Natural killer cell treated with Interleukin-12 subunit alpha and Interleukin-12 subunit beta and Interleukin-15 and Interleukin-18, amount 100 ng/mL, for 72 hours (primary cell): ENCODE results near the gene SLC35A2. TPM values are rescaled to one million over a fixed set of nuclear protein-coding genes. Genes with fewer than 3 reads are reported as not detected.
A peak's percentile ranks its signal among the peaks of the same experiment; 100 is the strongest.

ENCODE experiments used
- ATAC-seq, 2 donors: fragments of 150-1000 bp; cut with Tn5 transposase in 1 of 2; sonication (Bioruptor Pico), chemical (Tn5 transposase) in 1 of 2; 2 replicates each; pipeline ENCODE4 v1.10.0; 2021
- DNase-seq: peaks from one replicate; pipeline ENCODE4 v3.0.0; 2022; ENCODE audit warnings: low spot score
- H3K27ac Mint-ChIP-seq, 2 donors: 1 replicate in 1 of 2; 2 replicates in 1 of 2; pipeline ENCODE4 v1.8.0; 2022; ENCODE audit warnings: mixed read lengths in 2 of 2, mild to moderate bottlenecking in 1 of 2, moderate library complexity in 1 of 2
- H3K27me3 Mint-ChIP-seq, 2 donors: 1 replicate in 1 of 2; 2 replicates in 1 of 2; pipeline ENCODE4 v1.8.0; 2022; ENCODE audit warnings: mixed read lengths in 2 of 2
- H3K36me3 Mint-ChIP-seq: one replicate; pipeline ENCODE4 v1.8.0; 2022; ENCODE audit warnings: mixed read lengths
- H3K4me1 Mint-ChIP-seq, 2 donors: 1 replicate in 1 of 2; 2 replicates in 1 of 2; pipeline ENCODE4 v1.8.0; 2022; ENCODE audit warnings: low read depth in 2 of 2, mixed read lengths in 2 of 2, mild to moderate bottlenecking in 1 of 2
- H3K4me3 Mint-ChIP-seq: one replicate; pipeline ENCODE4 v1.8.0; 2022; ENCODE audit warnings: mixed read lengths
- H3K9me3 Mint-ChIP-seq: 2 replicates; pipeline ENCODE4 v1.8.0; 2022; ENCODE audit warnings: mixed read lengths
- total RNA-seq, 2 donors: library from RNA; stranded (reverse); gene quantifications; one replicate each; pipeline ENCODE4 v1.2.3, GENCODE V29; 2022

SLC35A2 gene
- total RNA-seq, 2 donors from 2014 or later = 25.5 to 26.9 TPM

DNA sequence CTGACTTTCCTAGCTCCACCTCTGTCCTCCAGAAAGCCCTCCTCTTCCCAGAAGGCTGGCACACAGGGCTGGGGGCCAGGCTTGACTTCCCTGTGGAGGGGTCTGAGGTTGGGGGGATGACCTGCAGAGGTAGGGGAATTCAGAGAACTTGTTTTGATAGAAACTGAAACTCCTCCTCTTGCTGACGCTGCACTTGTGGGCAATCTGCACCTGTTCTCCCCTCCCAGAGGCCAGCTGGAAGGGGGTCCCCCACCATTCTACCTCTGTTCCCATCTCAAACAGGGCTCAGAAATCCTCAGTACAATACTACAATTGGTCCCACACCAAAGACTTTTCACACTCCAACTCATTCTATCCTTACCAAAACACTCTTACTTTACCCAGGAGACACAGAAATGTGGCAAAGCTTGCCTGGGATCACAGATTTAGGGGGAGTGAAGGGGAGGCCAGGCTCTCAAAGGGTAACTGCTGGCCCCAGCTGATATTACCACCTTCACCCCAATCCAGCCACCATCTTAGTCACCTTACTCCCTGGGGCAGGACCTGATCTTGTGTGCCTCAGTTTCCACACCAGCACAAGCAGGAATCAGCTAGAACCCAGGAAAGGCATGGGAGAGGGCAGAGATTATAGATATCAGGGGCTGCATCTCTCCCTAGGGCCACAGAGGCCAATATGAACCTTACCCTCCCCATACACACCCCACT is 27.4 kb upstream of the SLC35A2 start:
- ATAC-seq = peak; percentile 10 to 21
- Mint-ChIP-seq H3K4me3 (peak overlapping the region; percentile 86), H3K4me1 (peaks cover 91% of the 10 kb centered on the region in 2 donors), H3K27ac (peak overlapping the region; percentile 94 to 96), H3K27me3 (no peaks in the 10 kb centered on the region), H3K9me3 (no peaks in the 10 kb centered on the region), H3K36me3 (peaks cover 19% of the 10 kb centered on the region)
- DNase-seq = peak; percentile 83

DNA sequence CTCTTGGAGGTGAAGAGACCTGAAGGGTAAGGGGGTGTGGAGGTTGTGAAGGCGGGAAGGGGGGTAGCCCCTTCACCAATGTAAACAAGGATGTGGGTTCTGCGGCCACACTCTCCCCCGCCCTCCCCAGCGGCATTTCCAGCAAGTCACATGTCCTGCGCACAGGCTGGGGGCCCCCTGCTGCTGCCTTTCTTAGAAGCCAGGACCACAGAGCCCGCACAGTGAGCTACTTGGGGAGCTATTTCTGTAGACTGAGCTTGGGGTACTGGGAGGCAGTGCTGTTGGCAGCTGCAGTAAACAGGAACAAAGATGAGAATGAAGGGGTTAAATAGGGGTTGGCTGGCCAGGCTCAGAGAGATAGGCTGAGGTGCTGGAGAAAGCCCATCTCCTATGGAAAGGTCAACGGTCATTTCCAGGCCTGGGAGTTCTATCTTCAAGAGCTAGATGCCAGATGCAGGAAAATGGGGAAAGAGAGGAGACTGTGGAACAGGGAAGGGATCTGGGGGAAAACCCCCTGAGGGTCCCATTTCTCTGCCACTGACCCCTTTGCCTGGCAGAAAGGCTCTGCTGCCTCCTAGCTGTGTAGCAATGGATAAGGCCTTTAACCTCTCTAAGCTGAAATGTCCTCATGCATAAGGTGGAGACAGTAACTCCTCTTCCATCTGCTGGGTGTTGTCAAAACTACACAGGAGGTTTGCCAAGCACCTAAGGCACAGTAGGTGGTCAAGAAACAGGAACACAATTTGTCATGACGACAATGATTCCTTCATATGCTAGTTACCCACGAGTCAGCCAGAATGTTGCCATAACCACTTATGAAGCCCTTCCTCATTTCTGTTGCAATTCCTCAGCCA is 25.8 kb upstream of the SLC35A2 start:
- Mint-ChIP-seq H3K27me3 (no peaks in the 10 kb centered on the region), H3K36me3 (peaks cover 11% of the 10 kb centered on the region), H3K27ac (peak overlapping the region; percentile 94 to 96), H3K4me1 (peaks cover 81 to 83% of the 10 kb centered on the region in 2 donors), H3K9me3 (no peaks in the 10 kb centered on the region), H3K4me3 (peak overlapping the region; percentile 86)
- DNase-seq (peak; percentile 97), ATAC-seq (peak; percentile 89)

DNA sequence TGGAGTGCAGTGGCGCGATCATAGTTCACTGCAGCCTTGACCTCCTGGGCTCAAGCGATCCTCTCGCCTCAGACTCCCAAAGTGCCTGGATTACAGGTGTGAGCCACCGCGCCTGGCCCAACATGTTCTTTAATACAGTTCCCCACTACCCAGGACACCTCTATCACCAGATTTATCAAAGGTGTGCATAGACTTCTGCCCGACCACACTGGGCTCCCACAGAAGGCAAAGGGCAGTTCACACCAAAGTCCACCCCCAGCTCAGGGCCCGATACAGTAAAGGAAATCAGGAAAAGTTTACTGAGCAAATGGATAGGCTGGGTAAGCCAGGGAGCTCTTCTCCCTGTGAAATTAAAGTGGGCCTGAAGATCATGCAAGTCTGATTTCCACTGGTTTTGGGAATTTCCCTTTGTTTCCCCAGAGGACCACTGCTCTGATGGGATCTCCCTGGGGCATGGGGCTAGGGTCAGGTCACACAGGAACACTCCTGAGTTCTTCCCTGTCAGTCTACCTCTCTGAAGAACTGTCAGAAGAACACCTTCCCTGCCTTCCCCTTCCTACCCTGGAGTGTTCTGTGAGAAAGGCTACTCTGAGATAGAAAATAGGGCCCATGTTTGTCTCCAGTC is 25.1 kb upstream of the SLC35A2 start:
- H3K9me3 Mint-ChIP-seq = no peaks in the 10 kb centered on the region
- H3K27ac Mint-ChIP-seq = peak overlapping the region; percentile 94 to 96
- H3K27me3 Mint-ChIP-seq = no peaks in the 10 kb centered on the region
- H3K36me3 Mint-ChIP-seq = peaks cover 9% of the 10 kb centered on the region
- peak; percentile 18 to 60 for ATAC-seq
- peaks cover 74 to 76% of the 10 kb centered on the region in 2 donors for H3K4me1 Mint-ChIP-seq
- DNase-seq = peak; percentile 79
- H3K4me3 Mint-ChIP-seq = peak overlapping the region; percentile 86

DNA sequence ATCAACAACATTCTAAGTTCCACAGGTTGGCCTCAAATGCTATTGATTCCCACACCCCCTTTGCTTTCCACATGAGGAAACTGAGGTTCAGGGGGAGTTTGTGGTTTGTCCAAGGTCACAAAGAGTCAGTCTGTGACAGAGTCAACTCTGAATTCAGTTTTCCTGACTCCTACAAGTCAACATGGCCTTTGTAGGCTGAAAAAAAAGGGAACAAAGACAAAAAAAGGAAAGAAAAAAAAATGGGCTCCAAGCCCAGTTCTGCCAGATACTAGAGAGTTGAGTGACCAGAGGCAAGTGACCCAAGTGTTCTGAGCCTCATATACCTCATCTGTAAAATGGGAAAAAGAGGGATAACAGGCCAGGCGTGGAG is 23.8 kb upstream of the SLC35A2 start:
- Mint-ChIP-seq H3K27me3 (no peaks in the 10 kb centered on the region), H3K4me3 (peak overlapping the region; percentile 84), H3K36me3 (peaks cover 11% of the 10 kb centered on the region), H3K27ac (peak overlapping the region; percentile 90 to 96), H3K9me3 (no peaks in the 10 kb centered on the region), H3K4me1 (peaks cover 65 to 71% of the 10 kb centered on the region in 2 donors)
- no peak for DNase-seq
- no peak for ATAC-seq

DNA sequence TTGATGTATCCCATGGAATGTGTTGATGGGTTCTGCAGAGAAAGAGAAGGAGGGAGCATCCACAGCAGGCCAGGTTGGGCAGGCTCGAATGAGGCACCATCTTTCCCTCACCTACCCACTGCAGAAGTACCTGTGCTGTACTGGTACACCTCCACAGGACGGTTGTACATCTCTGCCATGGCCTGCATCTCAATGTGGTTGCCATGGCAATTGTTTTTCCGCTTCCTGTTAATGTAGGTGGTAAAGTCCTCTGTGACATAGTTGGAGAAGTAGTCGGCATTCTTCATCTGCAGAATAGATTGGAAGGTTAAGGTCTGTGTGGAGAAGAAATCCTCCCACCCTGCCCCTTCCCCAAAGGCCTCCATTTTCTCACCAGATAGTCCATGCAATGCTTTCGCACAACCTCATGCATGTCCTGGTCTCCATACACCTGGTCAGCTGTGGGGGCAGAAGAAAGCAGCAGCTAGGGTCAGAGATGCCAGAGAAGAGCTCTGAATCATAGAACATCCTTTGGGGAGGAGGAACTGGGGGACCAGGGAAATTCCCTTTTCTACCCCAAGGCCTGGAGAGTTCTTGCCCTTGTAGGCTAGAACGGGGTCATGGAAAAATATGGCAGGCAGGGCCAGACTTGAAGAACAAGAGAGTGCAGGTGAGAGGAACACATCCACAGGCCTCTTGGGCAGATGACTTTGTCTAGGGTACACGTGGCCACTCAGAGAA is 23.3 kb upstream of the SLC35A2 start:
- peak overlapping the region; percentile 90 to 96 for H3K27ac Mint-ChIP-seq
- ATAC-seq = no peak
- H3K36me3 Mint-ChIP-seq = peaks cover 15% of the 10 kb centered on the region
- no peaks in the 10 kb centered on the region for H3K27me3 Mint-ChIP-seq
- peaks cover 59 to 68% of the 10 kb centered on the region in 2 donors for H3K4me1 Mint-ChIP-seq
- DNase-seq = no peak
- peak overlapping the region; percentile 84 for H3K4me3 Mint-ChIP-seq
- no peaks in the 10 kb centered on the region for H3K9me3 Mint-ChIP-seq

DNA sequence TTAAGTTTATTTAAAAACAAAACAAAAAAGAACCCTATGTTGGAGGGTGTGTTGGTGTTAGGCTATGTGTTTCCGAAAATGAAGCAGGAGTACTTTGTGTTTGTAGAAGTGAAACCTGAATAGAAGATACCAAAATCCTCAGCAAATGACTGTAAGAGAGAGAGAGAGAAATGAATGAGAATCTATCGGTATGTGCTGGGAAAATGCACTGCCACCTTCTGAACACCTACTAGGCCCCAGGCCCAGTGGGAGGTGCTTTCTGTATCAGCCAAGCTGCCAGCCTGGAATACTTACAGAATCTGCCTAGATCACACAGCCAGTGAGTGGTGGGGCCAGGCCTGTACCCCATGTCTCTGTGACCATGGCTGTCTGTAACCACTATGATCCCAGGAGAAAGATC is 22.3 kb upstream of the SLC35A2 start:
- DNase-seq (no peak), ATAC-seq (no peak)
- peaks cover 50 to 58% of the 10 kb centered on the region in 2 donors for H3K4me1 Mint-ChIP-seq
- peaks cover 15% of the 10 kb centered on the region for H3K36me3 Mint-ChIP-seq
- no peaks in the 10 kb centered on the region for H3K9me3 Mint-ChIP-seq
- H3K27ac Mint-ChIP-seq = peak overlapping the region; percentile 90 to 96
- no peaks in the 10 kb centered on the region for H3K27me3 Mint-ChIP-seq
- peak overlapping the region; percentile 63 for H3K4me3 Mint-ChIP-seq

DNA sequence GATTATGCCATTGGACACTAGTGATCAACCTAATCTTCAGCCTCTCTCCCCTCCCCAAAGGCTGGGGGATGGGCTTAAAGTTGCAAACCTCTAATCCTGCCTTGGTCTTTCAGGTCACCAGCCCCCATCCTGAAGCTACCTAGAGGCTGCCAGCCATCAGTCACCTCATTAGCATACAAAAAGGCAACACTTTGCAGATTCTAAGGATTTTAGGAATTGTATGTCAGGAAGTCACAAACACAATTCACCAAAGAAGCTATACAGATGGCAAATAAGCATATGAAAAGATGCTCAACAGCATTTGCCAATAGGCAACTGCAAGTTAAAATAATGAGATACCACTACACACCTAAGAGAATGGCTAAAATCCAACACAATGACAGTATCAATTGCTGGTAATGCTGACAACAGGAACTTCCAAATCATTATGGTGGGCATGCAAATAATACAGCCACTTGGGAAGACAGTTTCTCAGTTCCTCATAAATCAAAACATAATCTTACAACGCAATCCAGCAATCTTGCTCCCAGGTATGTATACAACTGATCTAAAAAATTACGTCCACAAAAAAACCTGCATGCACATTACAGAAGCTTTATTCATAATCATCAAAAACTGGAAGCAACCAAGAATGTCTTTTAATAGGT is 16.4 kb upstream of the SLC35A2 start:
- no peak for DNase-seq
- ATAC-seq = no peak
- Mint-ChIP-seq H3K4me1 (peaks cover 9 to 31% of the 10 kb centered on the region in 2 donors), H3K27ac (no peak overlapping the region), H3K4me3 (no peak overlapping the region), H3K36me3 (peaks cover 12% of the 10 kb centered on the region), H3K27me3 (no peaks in the 10 kb centered on the region), H3K9me3 (no peaks in the 10 kb centered on the region)

DNA sequence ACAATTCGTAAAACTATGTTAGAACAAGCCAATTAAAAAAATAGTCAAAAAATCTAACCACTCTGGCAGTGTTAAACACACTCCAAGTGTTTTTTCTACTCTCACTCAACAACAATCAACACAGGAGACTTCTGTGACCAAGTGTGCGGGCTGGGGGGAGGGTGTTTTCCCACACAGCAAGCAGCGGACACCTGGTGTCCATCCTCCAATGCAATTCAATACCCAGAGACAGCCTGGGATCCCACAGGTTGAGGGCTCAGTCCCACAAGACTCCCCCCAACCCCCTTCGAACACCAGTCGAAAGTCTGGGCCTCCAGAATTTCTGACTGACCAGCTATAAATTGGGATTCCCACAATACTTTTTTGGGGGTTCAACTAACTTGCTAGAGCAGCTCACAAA is 15.7 kb upstream of the SLC35A2 start:
- DNase-seq = no peak
- Mint-ChIP-seq H3K4me1 (peaks cover 9 to 31% of the 10 kb centered on the region in 2 donors), H3K9me3 (no peaks in the 10 kb centered on the region), H3K36me3 (peaks cover 12% of the 10 kb centered on the region), H3K4me3 (no peak overlapping the region), H3K27me3 (no peaks in the 10 kb centered on the region), H3K27ac (peak overlapping the region in 1 of 2 donors; percentile 76)
- ATAC-seq = no peak

DNA sequence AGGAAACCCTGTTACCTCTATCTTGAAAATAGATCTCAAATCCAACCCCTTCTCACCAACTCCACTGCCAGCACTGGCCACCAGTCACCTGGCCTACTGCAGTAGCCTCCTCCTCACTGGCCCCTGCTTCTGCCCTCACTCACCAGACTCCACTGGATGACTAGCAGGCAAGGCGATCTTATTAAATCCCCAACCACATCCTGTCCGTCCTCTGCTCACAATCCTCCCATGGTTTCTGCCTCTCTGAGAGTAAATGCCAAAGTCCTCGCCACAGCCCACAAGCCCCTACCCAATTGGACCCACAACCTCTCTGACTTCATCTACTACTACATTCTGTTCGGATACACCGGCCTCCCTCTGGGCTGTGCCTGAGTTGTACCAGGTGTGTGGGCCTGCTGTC is 12.8 kb upstream of the SLC35A2 start:
- no peak for DNase-seq
- H3K4me1 Mint-ChIP-seq = peaks cover 25 to 44% of the 10 kb centered on the region in 2 donors
- no peaks in the 10 kb centered on the region for H3K27me3 Mint-ChIP-seq
- H3K27ac Mint-ChIP-seq = peak overlapping the region; percentile 76
- ATAC-seq = peak; percentile 56 to 70
- H3K36me3 Mint-ChIP-seq = peaks cover 6% of the 10 kb centered on the region
- H3K4me3 Mint-ChIP-seq = peak overlapping the region; percentile 80
- no peaks in the 10 kb centered on the region for H3K9me3 Mint-ChIP-seq

DNA sequence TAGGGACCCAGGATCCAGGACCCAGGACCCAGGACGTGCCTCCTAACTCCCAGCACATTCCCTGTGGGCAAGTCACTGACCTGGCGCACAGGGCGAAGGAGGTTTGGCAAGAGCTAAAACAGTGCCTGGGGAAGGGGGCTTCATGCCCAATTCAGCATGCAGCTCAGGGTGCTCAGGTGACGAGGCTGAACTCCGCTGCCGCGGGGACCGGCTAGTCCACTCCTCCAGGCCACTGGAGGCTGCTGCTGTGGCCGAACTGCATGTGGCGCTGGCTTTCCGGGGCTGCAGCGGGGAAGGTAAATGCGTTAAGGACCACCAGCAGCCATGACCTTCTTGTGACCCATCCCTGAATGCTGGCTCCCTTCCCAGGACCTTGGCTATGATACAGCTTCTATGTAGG is 12.3 kb upstream of the SLC35A2 start:
- peaks cover 25 to 47% of the 10 kb centered on the region in 2 donors for H3K4me1 Mint-ChIP-seq
- ATAC-seq = no peak
- no peaks in the 10 kb centered on the region for H3K27me3 Mint-ChIP-seq
- H3K9me3 Mint-ChIP-seq = no peaks in the 10 kb centered on the region
- peaks cover 6% of the 10 kb centered on the region for H3K36me3 Mint-ChIP-seq
- peak overlapping the region; percentile 80 for H3K4me3 Mint-ChIP-seq
- peak overlapping the region; percentile 76 for H3K27ac Mint-ChIP-seq
- no peak for DNase-seq

DNA sequence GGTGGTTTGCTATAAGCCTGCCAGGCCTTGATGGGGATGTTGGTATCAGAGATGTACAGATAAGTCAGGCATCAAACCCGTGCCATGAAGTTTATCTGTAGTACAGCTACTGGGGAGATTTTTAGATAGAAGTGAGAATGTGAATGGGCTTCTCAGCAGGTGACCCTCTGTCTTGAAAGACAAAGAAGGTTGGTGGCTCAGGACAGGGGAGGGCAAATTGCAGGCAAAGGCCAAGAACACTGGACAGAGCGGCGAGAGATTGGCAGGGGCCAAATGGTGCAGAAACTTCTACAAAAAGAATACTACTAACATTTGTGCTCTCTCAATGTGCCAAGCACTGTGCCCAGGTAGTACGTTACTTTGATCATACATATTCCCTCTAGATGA is 9.3 kb upstream of the SLC35A2 start:
- DNase-seq = no peak
- Mint-ChIP-seq H3K9me3 (no peaks in the 10 kb centered on the region), H3K36me3 (peaks cover 20% of the 10 kb centered on the region), H3K27ac (peak overlapping the region; percentile 86 to 93), H3K4me3 (peak overlapping the region; percentile 100), H3K4me1 (peaks cover 25 to 54% of the 10 kb centered on the region in 2 donors), H3K27me3 (no peaks in the 10 kb centered on the region)
- ATAC-seq = no peak

DNA sequence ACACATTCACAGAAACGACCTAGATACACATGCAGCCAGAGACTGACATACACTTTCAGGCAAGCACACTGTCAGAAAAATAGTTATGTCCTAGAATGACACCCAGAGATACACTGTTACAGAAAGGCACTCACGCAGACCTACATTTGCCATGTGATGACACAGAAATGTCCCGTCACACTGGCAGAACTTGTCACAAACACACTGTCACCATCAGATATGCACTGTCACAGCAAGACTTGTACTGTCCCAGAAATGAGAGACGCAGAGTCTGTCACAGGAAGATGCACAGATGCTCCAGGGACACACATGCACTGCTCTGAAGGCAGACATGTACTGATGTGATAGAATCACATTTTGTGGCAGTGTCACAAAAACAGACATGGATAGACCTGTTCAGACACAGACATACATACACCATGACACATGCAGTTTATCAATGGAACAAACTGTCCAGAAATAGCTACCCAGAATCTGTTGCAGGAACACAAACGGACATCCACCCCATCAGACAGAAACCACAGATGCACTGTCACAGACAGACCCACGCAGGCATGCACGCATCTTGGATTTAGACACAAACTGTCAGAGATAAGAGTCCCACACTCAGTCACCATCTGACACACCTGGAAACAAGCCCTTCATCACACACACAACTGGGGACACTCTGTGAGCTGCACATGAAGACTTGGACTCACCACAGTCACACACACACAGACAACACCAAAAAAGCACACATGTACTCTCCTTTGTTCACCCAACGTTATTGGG is 8.7 kb upstream of the SLC35A2 start:
- Mint-ChIP-seq H3K4me1 (peaks cover 29 to 55% of the 10 kb centered on the region in 2 donors), H3K27ac (peak overlapping the region; percentile 86 to 93), H3K4me3 (peak overlapping the region; percentile 100), H3K36me3 (peaks cover 20% of the 10 kb centered on the region), H3K9me3 (no peaks in the 10 kb centered on the region), H3K27me3 (no peaks in the 10 kb centered on the region)
- ATAC-seq (peak in 1 of 2 donors; percentile 42), DNase-seq (no peak)
